Retinal pigment epithelial cell (primary cell): ENCODE measurements around the gene TSPAN9.
A peak's percentile ranks its signal among the peaks of the same experiment; 100 is the strongest.

ENCODE experiments used
- DNase-seq: peaks from one replicate; pipeline ENCODE4 v3.0.0-alpha.2; 2010; ENCODE audit warnings: low read depth
- H3K4me3 ChIP-seq: 2 replicates; pipeline ENCODE4 v1.5.1; 2011; ENCODE audit warnings: mild to moderate bottlenecking, low read length, control low read depth, moderate library complexity
- CTCF ChIP-seq: conservative IDR thresholded peaks from 2 replicates; pipeline ENCODE4 v1.5.1; 2011; ENCODE audit warnings: low read depth, low read length, control low read depth, inconsistent platforms

TSPAN9 gene

GRCh38 chr12:3049611-3050249, 27.4 kb upstream of the TSPAN9 start:
- H3K4me3 ChIP-seq, result no peak overlapping the region
- TF ChIP-seq CTCF, result no peak
- no peak for DNase-seq

GRCh38 chr12:3054374-3054773, 22.8 kb upstream of the TSPAN9 start:
- DNase-seq, result no peak
- no peak for TF ChIP-seq CTCF
- H3K4me3 ChIP-seq, result no peak overlapping the region

DNA sequence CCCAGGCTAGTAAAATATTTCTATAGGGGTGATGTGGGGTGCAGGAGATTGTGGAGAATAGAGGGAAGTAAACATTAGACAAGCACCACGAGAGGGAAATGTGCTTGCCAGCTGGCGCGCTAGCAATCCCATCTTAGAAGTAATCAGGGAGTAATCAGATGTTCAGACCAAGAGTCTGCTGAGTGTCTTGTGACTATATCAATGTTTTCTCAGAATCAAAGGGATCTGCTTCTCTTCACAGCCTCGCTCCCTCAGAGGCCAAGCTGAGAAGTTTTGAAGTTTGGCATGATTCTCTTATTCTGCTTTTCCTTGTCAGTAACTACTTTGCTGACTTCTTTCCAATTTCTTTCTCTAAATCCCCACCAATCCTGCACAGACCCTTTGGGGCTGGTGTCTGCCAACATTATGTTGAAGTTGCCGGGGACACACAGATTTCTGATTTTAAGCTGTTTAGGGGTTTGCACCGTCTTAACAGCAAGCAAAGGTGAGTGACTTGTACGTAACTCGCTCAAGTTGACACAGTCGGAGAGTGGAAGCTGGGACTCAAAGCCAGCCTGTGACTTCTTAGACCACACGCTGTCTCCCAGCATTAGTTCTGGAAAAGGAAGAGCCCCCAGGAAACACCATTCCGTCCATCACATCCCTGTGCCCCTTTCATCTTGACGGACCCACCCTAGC, 22.0 kb upstream of the TSPAN9 start:
- H3K4me3 ChIP-seq, result no peak overlapping the region
- peak; percentile 78 for DNase-seq
- TF ChIP-seq CTCF, result no peak

GRCh38 chr12:3055704-3056467, 21.3 kb upstream of the TSPAN9 start:
- no peak for TF ChIP-seq CTCF
- DNase-seq, result peak; percentile 40
- H3K4me3 ChIP-seq, result no peak overlapping the region

GRCh38 chr12:3061059-3061458, 16.1 kb upstream of the TSPAN9 start:
- no peak overlapping the region for H3K4me3 ChIP-seq
- peak; percentile 51 for DNase-seq
- no peak for TF ChIP-seq CTCF

GRCh38 chr12:3061501-3062215, 15.5 kb upstream of the TSPAN9 start:
- no peak for DNase-seq
- no peak overlapping the region for H3K4me3 ChIP-seq
- TF ChIP-seq CTCF, result no peak
